Suprapubic skin (tissue), 4 donors: ENCODE measurements around the gene B4GALT5. TPM values are rescaled to one million over a fixed set of nuclear protein-coding genes. Genes with fewer than 3 reads are reported as not detected.

Source experiments
- DNase-seq, 2 donors: peaks; one replicate each; pipeline ENCODE4 v3.0.0-alpha.2; 2019; ENCODE audit warnings: low spot score in 2 of 2
- H3K27ac ChIP-seq: fragments of 200-600 bp; sonication (generic); one replicate; pipeline ENCODE4 v1.5.1; 2019
- H3K27me3 ChIP-seq: fragments of 200-600 bp; sonication (generic); one replicate; pipeline ENCODE4 v1.5.1; 2019
- H3K36me3 ChIP-seq: fragments of 200-600 bp; sonication (generic); one replicate; pipeline ENCODE4 v1.5.1; 2019
- H3K4me1 ChIP-seq: fragments of 200-600 bp; sonication (generic); one replicate; pipeline ENCODE4 v1.5.1; 2019
- H3K4me3 ChIP-seq: fragments of 200-600 bp; sonication (generic); one replicate; pipeline ENCODE4 v1.5.1; 2019; ENCODE audit warnings: mild to moderate bottlenecking
- H3K9me3 ChIP-seq: fragments of 200-600 bp; sonication (generic); one replicate; pipeline ENCODE4 v1.5.1; 2019
- CTCF ChIP-seq, 2 donors: fragments of 200-600 bp in 1 of 2; fragments of 450-650 bp in 1 of 2; sonication (generic) in 1 of 2; IDR thresholded peaks; one replicate each; pipeline ENCODE4 v1.5.1; 2016 to 2019; ENCODE audit warnings: antibody characterized with exemption in 2 of 2, mild to moderate bottlenecking in 1 of 2, moderate library complexity in 1 of 2
- EP300 ChIP-seq: sonication (generic); formaldehyde crosslinking; IDR thresholded peaks from one replicate; pipeline ENCODE4 v1.6.1; 2017; ENCODE audit warnings: antibody characterized with exemption
- POLR2A ChIP-seq, 2 donors: fragments of 450-650 bp; IDR thresholded peaks; one replicate each; pipeline ENCODE4 v1.6.1; 2017; ENCODE audit warnings: antibody characterized with exemption in 2 of 2, mild to moderate bottlenecking in 2 of 2, moderate library complexity in 2 of 2
- POLR2AphosphoS5 ChIP-seq, 3 donors: sonication (generic); formaldehyde crosslinking; IDR thresholded peaks; one replicate each; pipeline ENCODE4 v1.6.1; 2017; ENCODE audit warnings: antibody characterized with exemption in 3 of 3
- WGBS: methylation state at CpG from one replicate; pipeline ENCODE4 v1.1.5; 2018; 5-methylcytosine and 5-hydroxymethylcytosine counted together
- total RNA-seq, 4 donors: library from RNA; depleted of rRNA; stranded (reverse); fragments of >200 nt; gene quantifications; one replicate each; pipeline ENCODE4 v1.1.0, GENCODE V29; 2016

The B4GALT5 gene
- total RNA-seq, 4 donors from 2014 or later = 8.8 to 12.7 (median 10.1) TPM

GRCh38 chr20:49594143-49594930 is 119.3 kb downstream of the B4GALT5 start:
- WGBS = 42% methylated on average over 12 of the region's 12 CpGs
- TF ChIP-seq CTCF (IDR thresholded peaks at IDR 0.05) (no peak), POLR2AphosphoS5 (IDR thresholded peaks at IDR 0.05) (peak in 2 of 3 donors; percentile 27 to 28), EP300 (no peak), POLR2A (IDR thresholded peaks at IDR 0.05) (no peak)
- peak in 1 of 2 donors; percentile 87 for DNase-seq
- H3K4me3 ChIP-seq = no peak overlapping the region
- peak overlapping the region; percentile 50 for H3K27ac ChIP-seq
- peaks cover 15% of the 10 kb centered on the region for H3K4me1 ChIP-seq
- H3K36me3 ChIP-seq = no peaks in the 10 kb centered on the region
- H3K27me3 ChIP-seq = no peaks in the 10 kb centered on the region
- H3K9me3 ChIP-seq = no peaks in the 10 kb centered on the region

- TF ChIP-seq POLR2AphosphoS5 (IDR thresholded peaks at IDR 0.05) = no peak
- no peak for TF ChIP-seq EP300
- TF ChIP-seq CTCF (IDR thresholded peaks at IDR 0.05) = no peak
- TF ChIP-seq POLR2A (IDR thresholded peaks at IDR 0.05) = no peak
- WGBS = 72% methylated on average over 14 of the region's 15 CpGs
- Histone ChIP-seq H3K27me3 (no peaks in the 10 kb centered on the region), H3K4me1 (peaks cover 15% of the 10 kb centered on the region), H3K4me3 (no peak overlapping the region), H3K27ac (peak overlapping the region; percentile 50), H3K9me3 (no peaks in the 10 kb centered on the region), H3K36me3 (no peaks in the 10 kb centered on the region)
- no peak for DNase-seq
These were observed 120.1 kb downstream of the B4GALT5 start for GRCh38 chr20:49593466-49594142.

- peaks cover 15% of the 10 kb centered on the region for H3K4me1 ChIP-seq
- TF ChIP-seq CTCF (IDR thresholded peaks at IDR 0.05) (no peak), EP300 (no peak), POLR2A (IDR thresholded peaks at IDR 0.05) (no peak), POLR2AphosphoS5 (IDR thresholded peaks at IDR 0.05) (no peak)
- no peak overlapping the region for H3K4me3 ChIP-seq
- no peak for DNase-seq
- no peaks in the 10 kb centered on the region for H3K9me3 ChIP-seq
- H3K36me3 ChIP-seq = no peaks in the 10 kb centered on the region
- H3K27ac ChIP-seq = peak overlapping the region; percentile 11
- H3K27me3 ChIP-seq = peaks cover 3% of the 10 kb centered on the region
These were observed 121.6 kb downstream of the B4GALT5 start for GRCh38 chr20:49592120-49592519.

GRCh38 chr20:49591217-49591865 is 122.3 kb downstream of the B4GALT5 start:
- no peak for TF ChIP-seq POLR2AphosphoS5 (IDR thresholded peaks at IDR 0.05)
- TF ChIP-seq POLR2A (IDR thresholded peaks at IDR 0.05) = no peak
- no peak for TF ChIP-seq CTCF (IDR thresholded peaks at IDR 0.05)
- TF ChIP-seq EP300 = no peak
- WGBS = 60% methylated on average over 4 of the region's 4 CpGs
- Histone ChIP-seq H3K27ac (peak overlapping the region; percentile 39), H3K27me3 (peaks cover 3% of the 10 kb centered on the region), H3K36me3 (no peaks in the 10 kb centered on the region), H3K4me1 (peaks cover 15% of the 10 kb centered on the region), H3K4me3 (no peak overlapping the region), H3K9me3 (no peaks in the 10 kb centered on the region)
- no peak for DNase-seq
